GM21576 (cell line): ENCODE data around the gene PGAP3.

Experiments
- ATAC-seq: cut with Tn5 transposase; IDR thresholded peaks from one replicate; pipeline ENCODE4 v1.9.1; 2021; ENCODE audit warnings: mild to moderate bottlenecking, moderate library complexity; ENCODE audit not compliant: unreplicated experiment

Gene PGAP3

DNA sequence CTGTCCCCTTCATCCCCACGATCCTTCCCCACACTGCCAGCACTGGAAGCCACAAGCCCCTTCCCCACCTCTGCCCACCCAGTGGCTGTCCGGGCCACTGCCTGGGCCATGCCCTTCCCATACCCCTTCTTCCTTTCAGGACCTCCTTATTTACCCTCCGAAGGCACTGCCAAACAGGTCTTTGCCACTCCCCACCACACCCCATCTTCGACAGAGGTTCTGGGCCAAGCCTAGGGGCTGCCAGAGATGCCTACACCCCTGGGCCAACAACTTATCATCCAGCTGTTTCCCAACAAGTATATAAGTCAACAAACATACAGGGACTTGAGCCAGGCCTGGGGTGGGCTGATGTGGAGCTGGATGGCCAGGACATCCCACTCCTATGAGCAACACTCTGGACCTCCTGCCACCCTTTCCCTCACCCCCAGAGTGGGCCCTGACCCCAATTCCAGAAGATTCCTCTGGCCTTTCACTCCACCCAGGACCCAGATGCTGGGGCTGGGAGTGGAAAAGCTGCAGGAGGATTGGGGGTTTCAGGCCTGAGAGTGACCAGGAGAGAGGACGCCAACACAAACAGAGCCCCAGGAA is 62.6 kb downstream of the PGAP3 start:
- no peak for ATAC-seq

DNA sequence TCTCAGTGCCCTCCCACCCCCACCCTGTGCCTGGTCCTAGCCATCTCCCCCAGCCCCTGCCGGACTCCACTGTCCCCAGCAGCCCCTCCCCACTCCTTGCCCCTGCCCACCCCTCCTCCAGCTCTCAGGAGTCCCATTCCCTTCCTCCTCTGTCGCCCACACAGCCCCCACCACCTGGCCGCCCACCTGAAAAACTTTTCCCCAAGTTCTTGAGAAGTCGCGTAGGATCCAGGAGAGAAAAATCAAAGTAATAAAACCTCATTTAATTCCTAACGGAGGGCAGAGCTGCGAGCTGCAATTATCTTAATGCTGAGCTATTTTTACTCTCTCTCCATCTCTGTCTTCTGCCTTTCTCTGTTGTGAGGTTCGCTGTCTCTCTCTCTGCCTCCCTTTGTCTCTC is 63.5 kb downstream of the PGAP3 start:
- no peak for ATAC-seq

DNA sequence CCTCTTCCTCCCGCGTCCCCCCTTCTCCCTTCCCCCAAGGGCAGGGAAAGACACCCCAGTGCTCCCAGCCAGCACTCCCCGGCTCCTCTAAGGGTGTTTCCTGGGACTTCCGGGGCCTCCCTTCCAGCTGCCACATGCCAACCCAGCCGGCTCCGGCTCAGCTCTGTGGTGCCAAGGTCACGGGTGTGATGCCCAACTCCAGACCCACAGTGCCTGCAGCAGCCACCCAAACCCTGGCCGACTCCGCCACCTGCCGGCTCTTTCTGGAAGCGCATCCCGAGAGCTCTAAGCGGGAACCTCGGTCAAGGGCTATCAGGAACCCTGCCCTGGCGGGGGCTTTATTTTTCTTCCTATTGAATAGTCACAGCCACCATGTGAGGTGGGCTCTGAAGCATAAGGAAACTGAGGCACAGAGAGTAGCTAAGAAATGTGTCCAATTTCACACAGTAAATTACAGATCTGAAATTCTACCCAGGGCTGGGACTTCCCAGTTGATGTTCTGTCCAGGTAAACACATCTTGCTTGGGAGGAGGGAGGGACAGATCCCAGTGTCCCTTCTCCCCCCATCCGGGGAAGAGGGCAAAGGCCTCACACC is 64.4 kb downstream of the PGAP3 start:
- peak; percentile 44 for ATAC-seq

DNA sequence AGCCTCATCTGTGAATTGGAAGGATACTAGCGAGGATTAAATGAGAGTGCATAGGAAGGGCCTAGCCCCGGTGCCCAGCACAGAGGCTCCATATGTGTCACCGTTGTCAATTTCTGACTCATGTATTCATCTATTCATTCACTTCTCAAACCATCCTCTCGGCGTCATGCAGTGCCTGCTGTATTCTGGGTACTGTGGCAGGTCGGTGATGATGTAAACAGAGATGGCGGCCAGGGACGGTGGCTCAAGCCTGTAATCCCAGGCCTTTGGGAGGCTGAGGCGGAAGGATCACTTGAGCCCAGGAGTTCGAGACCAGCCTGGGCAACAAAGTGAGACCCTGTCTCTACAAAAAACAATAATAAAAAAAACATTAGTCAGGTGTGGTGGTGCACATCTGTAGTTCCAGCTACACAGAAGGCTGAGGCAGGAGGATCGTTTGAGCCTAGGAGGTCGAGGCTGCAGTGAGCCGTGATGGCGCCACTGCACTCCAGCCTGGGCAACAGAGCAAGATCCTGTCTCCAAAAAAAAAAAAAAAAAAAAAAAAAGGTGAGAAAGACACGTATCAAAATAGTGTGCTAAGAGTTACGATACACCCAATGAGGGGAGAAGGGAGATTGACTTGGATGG is 65.4 kb downstream of the PGAP3 start:
- ATAC-seq = peak; percentile 19

DNA sequence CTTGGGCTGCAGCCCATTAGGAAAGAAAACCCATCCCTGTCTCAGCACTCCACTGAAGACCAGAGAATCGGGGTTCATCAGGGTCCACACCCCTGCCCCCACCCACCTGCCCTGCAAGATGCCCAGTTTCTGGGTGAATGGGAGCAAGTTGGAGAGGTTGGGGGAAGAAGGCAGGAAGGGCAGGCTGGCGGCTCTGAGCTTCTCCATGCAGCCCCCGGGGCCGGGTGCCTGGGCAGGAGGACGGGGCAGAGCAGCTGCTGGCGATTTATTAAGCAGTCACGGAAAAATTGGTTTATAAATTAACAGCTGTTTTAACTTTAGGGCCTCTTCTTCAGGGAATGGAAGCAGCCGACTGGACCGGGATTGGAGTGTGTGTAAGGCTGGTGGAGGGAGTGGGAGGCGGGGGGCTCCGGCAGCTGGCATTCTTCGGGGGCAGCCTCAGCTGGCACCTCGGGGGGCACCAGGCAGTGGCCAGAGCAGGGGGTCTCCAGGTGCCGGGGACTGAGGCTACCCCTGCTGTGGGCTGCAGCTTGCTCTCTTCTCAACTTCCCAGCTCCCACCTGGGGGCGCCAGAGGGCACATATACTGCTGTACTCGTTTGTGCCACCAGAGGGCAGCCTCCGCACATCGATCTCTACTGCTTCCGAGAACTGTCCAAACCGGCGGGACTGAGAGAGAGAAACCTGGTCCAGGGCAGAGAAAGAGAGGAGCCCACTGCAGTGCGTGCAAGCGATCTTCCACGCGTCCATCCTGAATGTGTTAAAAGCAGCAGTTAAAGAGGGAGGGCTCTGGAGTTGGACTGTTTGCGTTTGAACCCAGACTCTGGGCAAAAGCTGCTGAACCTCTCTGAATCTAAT is 66.1 kb downstream of the PGAP3 start:
- peak; percentile 61 for ATAC-seq
